K562 (cell line): ENCODE data around the gene HMCN2. TPM values are rescaled to one million over a fixed set of nuclear protein-coding genes. Genes with fewer than 3 reads are reported as not detected.

ENCODE experiments used
- ATAC-seq: fragments of 200-7000 bp; cut with Tn5 transposase; 3 replicates; pipeline ENCODE4 v1.9.1; 2020; ENCODE audit warnings: moderate library complexity
- BruUV-seq: library from RNA; stranded (reverse); fragments of 400-500 nt; replicated peaks from 2 replicates; lab custom pipeline; 2021; lab: Mats Ljungman, UMichigan
- CTCF ChIA-PET: fragments of 300-600 bp; formaldehyde crosslinking; extraction: SDS; loops from one replicate; lab custom pipeline; 2021; ENCODE audit warnings: low intra/inter-chr PET ratio; lab: Yijun Ruan, JAX
- POLR2A ChIA-PET: fragments of 300-600, 350-650 bp; sonication (Branson Sonifier 250); formaldehyde crosslinking; extraction: SDS; loops from one replicate; lab custom pipeline; 2021; ENCODE audit warnings: antibody characterized with exemption, inconsistent platforms; lab: Yijun Ruan, JAX
- DNase-seq, 4 experiments: peaks; one replicate each; pipeline versions ENCODE4 v3.0.0 to v3.0.0-alpha.2; 2011 to 2018; ENCODE audit warnings: low spot score in 3 of 4, mixed read lengths in 3 of 4; ENCODE audit errors: extremely low read depth in 1 of 4
- FAIRE-seq: peaks from 2 replicates; lab custom pipeline; 2011; peaks lifted over from hg19 to GRCh38; lab: Jason Lieb, UNC
- H2AFZ ChIP-seq: 2 replicates; pipeline ENCODE4 v1.6.0; 2011; ENCODE audit warnings: low read depth, low read length, control low read depth, inconsistent platforms
- H3K27ac ChIP-seq: fragments of 200-600 bp; 3 replicates; pipeline ENCODE4 v1.8.0; 2011; ENCODE audit warnings: low read depth, mild to moderate bottlenecking, control low read depth, inconsistent platforms, low read length, moderate library complexity, mixed read lengths; ENCODE audit errors: extremely low read depth
- H3K27me3 ChIP-seq, 2 experiments: fragments of 300-600 bp in 1 of 2; 2 replicates in 1 of 2; 3 replicates in 1 of 2; pipeline versions ENCODE4 v1.6.0 to v1.8.0; 2011; ENCODE audit warnings: inconsistent platforms in 2 of 2, low read length in 2 of 2, mild to moderate bottlenecking in 1 of 2, mixed read lengths in 1 of 2, moderate library complexity in 1 of 2; ENCODE audit not compliant: control insufficient read depth in 2 of 2, insufficient read depth in 2 of 2
- H3K36me3 ChIP-seq: fragments of 300-600 bp; 3 replicates; pipeline ENCODE4 v1.8.0; 2011; ENCODE audit warnings: mild to moderate bottlenecking, low read length, inconsistent platforms; ENCODE audit not compliant: control insufficient read depth, insufficient read depth
- H3K4me1 ChIP-seq, 2 experiments: fragments of 200-600 bp in 1 of 2; replicated peaks in 1 of 2; 2 replicates in 1 of 2; 3 replicates in 1 of 2; pipeline versions ENCODE4 v1.5.1 to v1.8.0; 2011; ENCODE audit warnings: inconsistent platforms in 2 of 2, low read length in 2 of 2, mild to moderate bottlenecking in 1 of 2, mixed read lengths in 1 of 2, moderate library complexity in 1 of 2; ENCODE audit not compliant: control insufficient read depth in 2 of 2, insufficient read depth in 2 of 2
- H3K4me2 ChIP-seq: 2 replicates; pipeline ENCODE4 v1.6.1; 2011; ENCODE audit warnings: low read length, control low read depth, inconsistent platforms, mixed read lengths; ENCODE audit not compliant: insufficient read depth
- H3K4me3 ChIP-seq: fragments of 200-600 bp; sonication (generic), shearing (Covaris generic); 2 replicates; pipeline ENCODE4 v1.5.1; 2016; ENCODE audit warnings: control low read depth, inconsistent platforms
- H3K79me2 ChIP-seq: fragments of 200-600 bp; 3 replicates; pipeline ENCODE4 v1.8.0; 2011; ENCODE audit warnings: low read length, inconsistent platforms; ENCODE audit not compliant: control insufficient read depth, insufficient read depth
- H3K9ac ChIP-seq, 2 experiments: 2 replicates each; pipeline versions ENCODE4 v1.6.0 to v1.6.1; 2011; ENCODE audit warnings: low read depth in 2 of 2, low read length in 2 of 2, control low read depth in 1 of 2, inconsistent platforms in 1 of 2, mild to moderate bottlenecking in 1 of 2, mixed read lengths in 1 of 2; ENCODE audit not compliant: insufficient read depth in 1 of 2
- H3K9me1 ChIP-seq: one replicate; pipeline ENCODE4 v1.6.0; 2011; ENCODE audit warnings: inconsistent platforms, mild to moderate bottlenecking, low read length, moderate library complexity; ENCODE audit not compliant: control insufficient read depth, insufficient read depth
- H3K9me3 ChIP-seq: replicated peaks from 2 replicates; pipeline ENCODE4 v1.5.1; 2011; ENCODE audit warnings: low read depth, low read length, inconsistent platforms; ENCODE audit not compliant: control insufficient read depth, insufficient read depth
- H4K20me1 ChIP-seq: replicated peaks from 2 replicates; pipeline ENCODE4 v1.6.1; 2011; ENCODE audit warnings: low read length, inconsistent platforms, mixed read lengths; ENCODE audit not compliant: control insufficient read depth, insufficient read depth
- CEBPG ChIP-seq, 3 experiments: fragments of 200-800 bp in 1 of 3; sonication (Bioruptor generic) in 1 of 3; sonication (generic) in 1 of 3; formaldehyde crosslinking in 1 of 3; IDR thresholded peaks in 2 of 3; conservative IDR thresholded peaks in 1 of 3; 2 replicates each; pipeline versions ENCODE4 v1.6.1 to v1.8.0; 2016 to 2022; ENCODE audit warnings: missing compliant biosample characterization in 2 of 3, missing genetic modification characterization in 2 of 3, mild to moderate bottlenecking in 1 of 3, missing genetic modification reagents in 1 of 3
- FOXA1 ChIP-seq: fragments of 450-650 bp; IDR thresholded peaks from 2 replicates; pipeline ENCODE4 v1.6.1; 2016; ENCODE audit warnings: mild to moderate bottlenecking, borderline replicate concordance
- JUND ChIP-seq, 2 experiments: IDR thresholded peaks; 2 replicates in 1 of 2; 3 replicates in 1 of 2; pipeline ENCODE4 v1.6.1; 2011; ENCODE audit warnings: borderline replicate concordance in 2 of 2, low read depth in 2 of 2, low read length in 2 of 2, improper control_type of control experiment in 1 of 2, missing biosample characterization in 1 of 2, missing genetic modification characterization in 1 of 2, missing genetic modification reagents in 1 of 2
- KLF6 ChIP-seq: fragments of 250-450 bp; sonication (Bioruptor Pico); IDR thresholded peaks from 2 replicates; pipeline ENCODE4 v1.4.0; 2020; ENCODE audit warnings: mild to moderate bottlenecking, moderate library complexity, borderline replicate concordance
- LEF1 ChIP-seq: fragments of 450-650 bp; IDR thresholded peaks from 2 replicates; pipeline ENCODE4 v1.6.1; 2016; ENCODE audit warnings: mild to moderate bottlenecking
- MCM7 ChIP-seq, 2 experiments: fragments of 450-650 bp; IDR thresholded peaks; 2 replicates each; pipeline ENCODE4 v1.6.1; 2016 to 2018
- SNRNP70 ChIP-seq: fragments of 200-400 bp; formaldehyde crosslinking; optimal IDR thresholded peaks from 2 replicates; pipeline ENCODE3; 2017; ENCODE audit warnings: low read depth, low read length
- ZC3H8 ChIP-seq: fragments of 450-650 bp; IDR thresholded peaks from 2 replicates; pipeline ENCODE4 v1.6.1; 2017
- ZNF561 ChIP-seq: fragments of 450-650 bp; formaldehyde crosslinking; conservative IDR thresholded peaks from 2 replicates; pipeline ENCODE4 v1.4.0; 2020; ENCODE audit warnings: mild to moderate bottlenecking, moderate library complexity
- ZNF583 ChIP-seq: fragments of 250-450 bp; sonication (Bioruptor Pico); IDR thresholded peaks from 2 replicates; pipeline ENCODE4 v1.4.0; 2020
- WGBS: fragments of 100-300 bp; shearing (Covaris generic); methylation state at CpG from one replicate; pipeline ENCODE4 v1.1.6; 2016; ENCODE audit warnings: low coverage, mixed read lengths; ENCODE audit not compliant: insufficient coverage; ENCODE audit errors: missing lambda C conversion rate; 5-methylcytosine and 5-hydroxymethylcytosine counted together
- in situ Hi-C: fragments of 300-500 bp; cut with MboI; formaldehyde crosslinking; loops from 4 replicates; pipeline ENCODE4 v1.15.0; 2018; ENCODE audit warnings: inconsistent platforms, mixed read lengths
- intact Hi-C: fragments of 100-400 bp; cut with micrococcal nuclease; formaldehyde crosslinking; loops from 2 replicates; pipeline ENCODE4 v1.14.2; 2022
- polyA plus RNA-seq, 8 experiments: library from polyadenylated mRNA; depleted of rRNA in 4 of 8; stranded (reverse) in 5 of 8; unstranded in 3 of 8; fragments of >200 nt; fragmentation: Nextera tagmentation in 2 of 8; fragmentation: Illumina TruSeq in 1 of 8; extraction: Ambion mirVana in 2 of 8; extraction: Trizol in 1 of 8; gene quantifications; 2 replicates each; pipeline versions ENCODE4 v1.2.1 to v1.2.3, GENCODE V29; 2011 to 2014; ENCODE audit warnings: inconsistent platforms in 1 of 8, missing spikeins in 1 of 8
- total RNA-seq, 7 experiments: library from RNA; depleted of rRNA in 6 of 7; stranded (reverse); fragments of >200 nt in 6 of 7; fragmentation: Illumina TruSeq in 2 of 7; extraction: Trizol in 2 of 7; gene quantifications; 2 replicates each; pipeline versions ENCODE4 v1.2.1 to v1.2.3, GENCODE V29; 2011 to 2021; ENCODE audit warnings: low replicate concordance in 1 of 7
- TF ChIP-seq, protein P1 (sequence below), 2 experiments: fragments of 150-350 bp in 1 of 2; IDR thresholded peaks; 2 replicates each; pipeline ENCODE4 v1.6.1; 2012 to 2016; ENCODE audit warnings: low read depth in 2 of 2, low read length in 2 of 2, mild to moderate bottlenecking in 1 of 2, moderate library complexity in 1 of 2
- TF ChIP-seq, protein P2 (sequence below): fragments of 450-650 bp; IDR thresholded peaks from 2 replicates; pipeline ENCODE4 v1.7.1; 2018; ENCODE audit warnings: mild to moderate bottlenecking, low read depth; ENCODE audit not compliant: partially characterized antibody

HMCN2 gene
- total and polyA plus RNA-seq, 9 of the 15 experiments (the other 6 are each of a cell fraction or from before 2014, with no cell fraction given) = 0.01 TPM; not detected in 8

DNA sequence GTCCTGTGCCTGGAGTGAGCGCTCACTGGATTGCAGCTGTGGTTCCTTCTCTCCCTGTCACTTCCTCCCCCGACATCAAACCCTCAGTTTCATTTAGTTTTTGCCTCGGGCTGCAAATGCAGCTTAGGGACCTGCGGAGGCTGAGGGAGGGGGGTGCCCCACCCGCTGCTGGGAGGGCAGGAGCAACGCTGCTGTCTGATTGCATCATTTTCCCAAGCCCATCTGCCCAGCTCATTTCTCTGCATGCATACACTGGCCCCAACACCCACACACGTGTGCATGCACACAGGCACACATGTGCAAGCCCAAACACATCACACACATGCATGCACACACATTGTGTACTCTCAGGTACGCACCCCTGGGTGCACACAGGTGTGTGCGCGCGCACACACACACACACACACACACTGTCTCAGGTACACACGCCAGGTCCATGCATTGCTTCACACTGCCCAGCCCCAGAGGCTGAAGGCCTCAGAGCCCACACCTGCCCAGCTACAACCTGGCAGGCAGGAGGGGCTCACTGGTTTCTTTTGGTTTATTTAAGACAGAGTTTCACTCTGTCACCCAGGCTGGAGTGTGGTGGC lies 182.6 kb downstream of the HMCN2 start (continued):
- peak; percentile 87 for TF ChIP-seq JUND (IDR thresholded peaks at IDR 0.05; ENCODE audit: borderline replicate concordance, low read depth, low read length)
- TF ChIP-seq JUND (tag; IDR thresholded peaks at IDR 0.05; ENCODE audit: borderline replicate concordance, low read depth, low read length) = peak; percentile 75; the same call in 1 of the 3 replicates
- TF ChIP-seq ZC3H8 = no peak
- peak; percentile 66; the same call in 1 of the 2 replicates for TF ChIP-seq ZNF583

DNA sequence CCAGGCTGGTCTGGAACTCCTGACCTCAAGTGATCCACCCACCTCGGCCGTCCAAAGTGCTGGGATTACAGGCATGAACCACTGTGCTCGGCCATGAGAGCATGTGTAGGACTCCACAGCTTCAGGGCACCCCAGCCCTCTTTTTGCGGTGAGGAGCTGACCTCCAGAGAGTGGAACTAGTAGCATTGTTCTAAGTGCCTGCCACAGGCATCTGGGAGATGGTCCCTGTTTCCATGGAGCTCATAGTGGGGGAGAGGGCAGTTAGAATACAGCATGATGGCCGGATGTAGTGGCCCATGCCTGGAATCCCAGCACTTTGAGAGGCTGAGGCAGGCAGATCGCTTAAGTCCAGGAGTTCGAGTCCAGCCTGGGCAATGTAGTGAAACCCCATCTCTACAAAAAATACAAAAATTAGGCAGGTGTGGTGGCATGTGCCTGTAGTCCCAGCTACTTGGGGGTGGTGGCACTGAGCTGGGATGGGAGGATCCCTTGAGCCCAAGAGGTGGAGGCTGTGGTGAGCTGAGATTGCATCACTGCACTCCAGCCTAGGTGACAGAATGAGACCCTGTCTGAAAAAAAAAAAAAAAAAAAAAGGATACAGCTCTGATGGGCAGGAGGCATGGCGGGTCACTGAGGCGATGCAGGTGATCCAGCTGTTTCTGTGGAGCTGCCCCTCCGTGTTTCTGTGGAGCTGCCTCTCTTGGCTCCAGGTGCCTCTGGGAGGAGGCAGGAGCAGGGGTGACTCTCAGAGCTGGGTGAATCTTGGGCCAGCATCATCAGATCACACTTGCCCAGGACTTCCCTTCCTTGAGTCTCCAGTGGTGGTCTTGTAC lies 183.4 kb downstream of the HMCN2 start:
- ATAC-seq (no peak), DNase-seq (no peak), FAIRE-seq (no peak)
- H3K4me2 ChIP-seq = no peak overlapping the region
- H3K9ac ChIP-seq = no peak overlapping the region
- in situ Hi-C loops (no loop called here), intact Hi-C loops (no loop called here)
- H3K27me3 ChIP-seq = no peaks in the 10 kb centered on the region
- ChIA-PET POLR2A (interaction anchor here (0.8 to 1.6 kb wide), 3 partner anchors 9 to 244 kb away, joined by 3 read pairs; partner anchors contain the start of gene EXOSC2), CTCF (no interaction called here)
- H3K9me3 ChIP-seq = no peaks in the 10 kb centered on the region
- H3K9me1 ChIP-seq = no peaks in the 10 kb centered on the region
- H3K4me3 ChIP-seq = no peak overlapping the region
- BruUV-seq = no TSS peak
- H3K4me1 ChIP-seq = peaks cover 35 to 58% of the 10 kb centered on the region in 2 experiments
- no peak overlapping the region; the same call in 2 of the 3 replicates for H3K27ac ChIP-seq
- H2AFZ ChIP-seq = no peak overlapping the region
- H3K36me3 ChIP-seq = no peaks in the 10 kb centered on the region
- WGBS = 45% methylated on average over 5 of the region's 10 CpGs
- H3K79me2 ChIP-seq = no peaks in the 10 kb centered on the region
- H4K20me1 ChIP-seq = no peaks in the 10 kb centered on the region
- TF ChIP-seq SNRNP70 (no peak), MCM7 (IDR thresholded peaks at IDR 0.05) (no peak), CEBPG (CRISPR knock-in tag; IDR thresholded peaks at IDR 0.05) (peak; percentile 44), CEBPG (tag; conservative IDR thresholded peaks at IDR 0.05 in 1 of 2, IDR thresholded peaks at IDR 0.05 in 1 of 2) (0 out of 4 replicates have a peak, but pooled peaks of 1 of the 2 experiments have one; percentile 31), FOXA1 (no peak), ZNF561 (CRISPR knock-in tag) (no peak), LEF1 (no peak), KLF6 (no peak)
- TF ChIP-seq, protein P1, sequence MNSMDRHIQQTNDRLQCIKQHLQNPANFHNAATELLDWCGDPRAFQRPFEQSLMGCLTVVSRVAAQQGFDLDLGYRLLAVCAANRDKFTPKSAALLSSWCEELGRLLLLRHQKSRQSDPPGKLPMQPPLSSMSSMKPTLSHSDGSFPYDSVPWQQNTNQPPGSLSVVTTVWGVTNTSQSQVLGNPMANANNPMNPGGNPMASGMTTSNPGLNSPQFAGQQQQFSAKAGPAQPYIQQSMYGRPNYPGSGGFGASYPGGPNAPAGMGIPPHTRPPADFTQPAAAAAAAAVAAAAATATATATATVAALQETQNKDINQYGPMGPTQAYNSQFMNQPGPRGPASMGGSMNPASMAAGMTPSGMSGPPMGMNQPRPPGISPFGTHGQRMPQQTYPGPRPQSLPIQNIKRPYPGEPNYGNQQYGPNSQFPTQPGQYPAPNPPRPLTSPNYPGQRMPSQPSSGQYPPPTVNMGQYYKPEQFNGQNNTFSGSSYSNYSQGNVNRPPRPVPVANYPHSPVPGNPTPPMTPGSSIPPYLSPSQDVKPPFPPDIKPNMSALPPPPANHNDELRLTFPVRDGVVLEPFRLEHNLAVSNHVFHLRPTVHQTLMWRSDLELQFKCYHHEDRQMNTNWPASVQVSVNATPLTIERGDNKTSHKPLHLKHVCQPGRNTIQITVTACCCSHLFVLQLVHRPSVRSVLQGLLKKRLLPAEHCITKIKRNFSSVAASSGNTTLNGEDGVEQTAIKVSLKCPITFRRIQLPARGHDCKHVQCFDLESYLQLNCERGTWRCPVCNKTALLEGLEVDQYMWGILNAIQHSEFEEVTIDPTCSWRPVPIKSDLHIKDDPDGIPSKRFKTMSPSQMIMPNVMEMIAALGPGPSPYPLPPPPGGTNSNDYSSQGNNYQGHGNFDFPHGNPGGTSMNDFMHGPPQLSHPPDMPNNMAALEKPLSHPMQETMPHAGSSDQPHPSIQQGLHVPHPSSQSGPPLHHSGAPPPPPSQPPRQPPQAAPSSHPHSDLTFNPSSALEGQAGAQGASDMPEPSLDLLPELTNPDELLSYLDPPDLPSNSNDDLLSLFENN (IDR thresholded peaks at IDR 0.05; ENCODE audit: low read depth in 2 of 2, low read length in 2 of 2) = no peak
- TF ChIP-seq, protein P2, sequence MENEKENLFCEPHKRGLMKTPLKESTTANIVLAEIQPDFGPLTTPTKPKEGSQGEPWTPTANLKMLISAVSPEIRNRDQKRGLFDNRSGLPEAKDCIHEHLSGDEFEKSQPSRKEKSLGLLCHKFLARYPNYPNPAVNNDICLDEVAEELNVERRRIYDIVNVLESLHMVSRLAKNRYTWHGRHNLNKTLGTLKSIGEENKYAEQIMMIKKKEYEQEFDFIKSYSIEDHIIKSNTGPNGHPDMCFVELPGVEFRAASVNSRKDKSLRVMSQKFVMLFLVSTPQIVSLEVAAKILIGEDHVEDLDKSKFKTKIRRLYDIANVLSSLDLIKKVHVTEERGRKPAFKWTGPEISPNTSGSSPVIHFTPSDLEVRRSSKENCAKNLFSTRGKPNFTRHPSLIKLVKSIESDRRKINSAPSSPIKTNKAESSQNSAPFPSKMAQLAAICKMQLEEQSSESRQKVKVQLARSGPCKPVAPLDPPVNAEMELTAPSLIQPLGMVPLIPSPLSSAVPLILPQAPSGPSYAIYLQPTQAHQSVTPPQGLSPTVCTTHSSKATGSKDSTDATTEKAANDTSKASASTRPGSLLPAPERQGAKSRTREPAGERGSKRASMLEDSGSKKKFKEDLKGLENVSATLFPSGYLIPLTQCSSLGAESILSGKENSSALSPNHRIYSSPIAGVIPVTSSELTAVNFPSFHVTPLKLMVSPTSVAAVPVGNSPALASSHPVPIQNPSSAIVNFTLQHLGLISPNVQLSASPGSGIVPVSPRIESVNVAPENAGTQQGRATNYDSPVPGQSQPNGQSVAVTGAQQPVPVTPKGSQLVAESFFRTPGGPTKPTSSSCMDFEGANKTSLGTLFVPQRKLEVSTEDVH = no peak
